HG03064 (cell line): Measurements from ENCODE around the gene BTBD2.
A peak's percentile ranks its signal among the peaks of the same experiment; 100 is the strongest.

Experiments
- ATAC-seq: cut with Tn5 transposase; IDR thresholded peaks from one replicate; pipeline ENCODE4 v1.9.1; 2021; ENCODE audit warnings: low read depth; ENCODE audit not compliant: unreplicated experiment

BTBD2 gene

DNA sequence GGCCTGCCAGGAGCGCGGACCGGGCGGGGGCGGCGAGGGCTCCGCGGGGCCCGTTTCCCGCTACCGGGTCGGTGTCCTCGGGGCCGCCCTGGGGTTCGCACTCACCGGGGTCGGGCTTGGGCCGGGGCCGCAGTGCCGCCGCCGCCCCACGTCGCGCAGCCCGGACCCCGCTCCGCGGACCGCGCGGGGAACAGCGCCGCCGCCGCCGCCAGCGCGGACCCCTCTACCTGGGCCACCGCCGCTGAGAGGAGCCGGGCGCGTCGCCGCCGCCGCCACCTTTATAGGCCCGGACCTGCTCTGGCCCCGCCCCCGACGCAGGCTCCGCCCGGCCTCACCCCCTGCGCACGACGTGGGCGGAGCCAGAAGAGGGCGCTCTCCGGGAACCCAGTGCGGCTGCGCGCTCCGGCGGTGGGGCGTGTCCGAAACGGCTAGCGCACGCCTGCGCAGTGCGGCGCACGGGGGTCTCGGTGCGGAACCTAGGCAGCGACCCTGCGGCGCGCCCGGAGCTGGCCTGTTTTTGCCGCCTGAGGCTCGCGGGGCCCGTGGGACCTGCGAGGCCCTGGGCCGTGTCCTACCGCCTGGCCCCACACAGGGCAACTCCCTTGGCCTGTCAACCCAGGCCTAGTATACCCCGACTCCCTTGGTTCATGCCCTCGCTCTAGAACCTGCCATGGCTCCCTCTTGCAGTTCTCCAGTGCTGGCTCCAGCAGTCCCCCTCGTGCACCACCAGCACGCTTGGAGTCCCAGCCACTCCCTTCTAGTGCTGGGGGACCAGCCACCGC is 35.7 kb upstream of the BTBD2 start, which contains the start of gene MKNK2:
TSS of gene MKNK2 (minus strand) at position 254 of the 782 bp plus-strand sequence. CDS start 393 bp downstream, outside the sequence.
- ATAC-seq, result no peak

DNA sequence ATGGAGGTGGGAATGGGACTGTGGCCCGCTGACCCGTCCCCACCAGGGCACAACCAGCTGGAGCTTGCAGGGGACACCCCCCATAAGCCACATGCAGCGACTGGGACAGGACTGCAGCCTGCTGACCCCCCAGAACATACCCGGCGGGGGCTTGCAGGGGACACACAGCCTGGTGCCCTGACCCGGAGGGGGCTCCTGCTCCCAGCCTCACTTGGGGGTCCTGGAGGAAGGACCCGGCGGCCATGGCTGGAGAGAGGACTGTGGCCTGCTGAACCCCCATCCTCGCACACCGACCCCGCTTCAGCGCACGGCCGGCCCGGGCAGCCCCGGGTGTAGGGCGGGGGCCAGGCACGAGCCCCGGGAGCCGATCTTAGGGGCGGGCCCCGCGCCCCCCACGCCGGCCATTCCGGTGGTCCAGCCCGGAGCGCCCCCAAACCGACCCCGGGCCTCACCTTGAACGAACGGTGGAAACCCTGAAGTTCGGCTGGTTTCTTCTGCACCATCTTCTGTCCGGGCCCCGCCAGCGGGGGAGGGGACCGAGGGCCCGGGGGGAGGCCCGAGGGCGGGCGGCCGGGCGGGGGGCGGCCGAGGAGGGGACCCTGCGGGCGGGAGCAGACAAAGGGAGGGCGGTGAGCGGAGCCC is 35.0 kb upstream of the BTBD2 start:
- ATAC-seq, result no peak

DNA sequence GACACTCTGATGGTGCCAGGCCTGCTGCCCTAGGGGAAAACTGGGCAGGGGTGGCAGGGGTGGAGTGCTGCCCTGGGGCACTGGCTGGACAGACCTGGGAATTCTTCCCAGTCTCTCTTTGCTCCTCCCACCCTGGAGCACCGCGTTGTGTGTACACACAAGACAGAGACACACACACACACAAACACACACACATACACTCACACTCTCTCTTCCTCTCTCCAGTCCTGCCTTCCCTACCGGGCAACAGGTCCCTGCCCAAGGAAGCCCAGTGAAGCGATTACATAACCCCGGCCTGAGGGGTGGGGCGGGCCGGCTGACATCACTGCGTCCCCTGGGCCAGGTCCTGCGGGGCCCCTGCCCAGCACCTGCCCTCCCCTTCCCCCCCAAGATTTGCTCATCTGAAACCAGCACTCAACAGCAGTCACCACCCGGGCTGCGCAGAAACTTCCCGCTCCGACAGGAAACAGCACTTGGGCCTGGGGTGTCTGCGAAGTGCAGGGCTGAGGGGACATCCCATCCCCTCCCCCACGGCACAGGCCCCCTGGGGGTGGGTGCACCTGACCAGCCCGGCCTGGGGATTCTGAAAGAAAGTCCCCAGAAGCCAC is 34.3 kb upstream of the BTBD2 start:
- no peak for ATAC-seq

DNA sequence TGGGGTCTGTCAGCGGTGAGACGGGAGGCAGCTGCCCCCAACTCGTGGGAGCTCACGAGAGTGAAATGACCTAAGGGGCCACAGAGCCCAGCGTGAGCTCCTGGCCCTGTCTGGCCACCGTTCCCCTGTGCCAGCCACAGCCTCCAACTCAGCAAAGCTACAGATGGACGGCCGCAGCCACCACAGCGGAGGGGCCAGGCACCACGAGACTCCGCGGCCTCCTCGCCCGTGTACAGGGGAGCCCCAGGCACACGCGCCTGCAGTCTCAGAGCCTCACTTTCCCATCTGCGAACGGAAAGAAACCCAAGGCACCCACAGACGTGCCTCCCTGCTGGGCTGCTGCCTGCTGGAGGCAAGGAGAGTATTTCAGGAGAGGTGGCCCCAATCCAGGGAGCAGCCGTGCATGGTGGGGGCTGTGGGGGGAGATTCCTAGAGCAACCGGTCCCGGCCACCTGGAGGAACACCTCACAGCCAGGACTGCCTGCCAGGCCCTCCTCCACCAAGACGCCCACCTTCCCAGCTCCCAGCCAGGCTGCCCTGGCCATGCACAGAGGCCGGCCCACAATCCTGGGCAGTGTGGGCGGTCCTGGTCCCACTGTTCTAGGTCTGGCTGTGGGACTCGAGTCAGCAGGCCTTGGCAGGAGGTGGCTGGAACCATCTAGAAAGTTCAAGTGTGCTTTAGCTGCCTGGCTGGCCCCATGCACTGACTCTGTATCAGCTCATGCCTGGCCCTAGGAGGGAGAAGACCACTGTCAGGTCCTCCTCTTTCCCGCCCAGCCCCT is 33.6 kb upstream of the BTBD2 start:
- no peak for ATAC-seq

DNA sequence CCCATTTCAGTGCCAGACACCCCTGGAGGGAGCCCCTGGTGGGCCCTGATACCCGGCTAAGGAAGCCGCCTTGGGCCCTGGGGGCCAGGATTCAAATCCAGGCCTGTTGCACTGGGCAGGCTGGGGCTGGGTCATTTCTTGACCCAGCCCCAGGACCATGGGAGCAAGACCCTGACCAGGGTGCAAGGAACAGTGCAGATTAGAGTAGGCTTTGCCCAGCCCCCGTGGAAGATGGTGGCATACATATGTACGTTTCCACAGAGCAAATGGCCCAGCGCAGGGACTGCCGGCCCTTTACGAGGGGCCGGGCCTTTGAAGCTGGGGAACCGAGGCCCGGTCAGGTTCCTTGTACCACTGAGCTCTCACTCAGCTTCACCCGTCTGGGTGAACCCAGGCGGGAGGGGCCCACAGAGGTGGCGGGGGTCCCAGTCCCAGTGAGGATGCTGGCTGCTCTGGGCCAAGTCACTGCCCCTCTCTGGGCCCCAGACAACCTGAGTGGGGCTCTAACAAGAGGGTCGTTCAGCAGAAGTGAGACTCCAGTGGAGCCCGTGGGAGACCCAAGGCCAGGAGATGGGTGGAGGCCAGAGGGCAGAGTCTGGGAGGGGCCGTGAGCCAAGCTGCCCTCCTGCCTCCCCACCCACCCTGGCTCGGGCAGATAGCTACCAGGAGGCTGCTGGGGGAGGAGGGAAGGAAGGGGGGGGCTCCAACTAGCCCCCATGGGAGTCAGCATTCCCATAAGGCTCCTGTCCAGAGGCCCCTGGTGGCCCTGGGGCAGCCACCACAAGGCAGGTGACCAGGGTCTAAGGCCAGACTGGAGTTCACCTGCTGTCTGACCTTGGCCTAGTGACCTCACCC is 32.8 kb upstream of the BTBD2 start:
- ATAC-seq, result no peak

DNA sequence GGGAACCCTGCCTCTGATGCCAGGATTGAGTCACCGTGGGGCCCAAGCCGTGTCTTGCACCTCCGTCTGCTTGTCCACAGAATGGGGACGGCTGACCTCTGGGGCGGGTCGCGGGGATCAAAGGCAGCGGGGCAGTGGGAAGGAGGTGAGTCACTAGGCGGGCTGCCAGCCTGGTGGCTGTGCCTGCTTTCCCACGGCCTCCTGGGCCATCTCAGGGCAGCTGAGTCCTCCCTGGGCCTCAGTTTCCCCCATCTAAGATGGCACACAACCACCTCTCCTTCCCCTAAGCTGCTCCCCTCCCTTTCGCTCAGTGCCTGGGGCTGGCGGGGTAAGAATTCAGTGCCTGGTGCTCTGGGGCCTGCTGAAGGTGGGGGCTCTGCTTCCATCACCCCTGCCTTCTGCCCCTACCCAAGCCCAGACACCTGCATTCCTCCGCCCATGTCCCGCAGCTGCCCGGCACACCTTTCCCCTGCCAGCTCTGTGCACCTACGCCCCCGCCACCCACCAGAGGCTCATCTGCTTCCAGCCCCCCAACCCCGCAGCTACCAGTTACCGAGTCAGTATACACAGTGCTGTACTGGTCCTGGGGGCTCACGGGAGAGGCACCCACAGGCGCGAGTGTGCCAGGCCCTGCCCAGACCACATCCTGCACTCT is 32.1 kb upstream of the BTBD2 start:
- no peak for ATAC-seq

DNA sequence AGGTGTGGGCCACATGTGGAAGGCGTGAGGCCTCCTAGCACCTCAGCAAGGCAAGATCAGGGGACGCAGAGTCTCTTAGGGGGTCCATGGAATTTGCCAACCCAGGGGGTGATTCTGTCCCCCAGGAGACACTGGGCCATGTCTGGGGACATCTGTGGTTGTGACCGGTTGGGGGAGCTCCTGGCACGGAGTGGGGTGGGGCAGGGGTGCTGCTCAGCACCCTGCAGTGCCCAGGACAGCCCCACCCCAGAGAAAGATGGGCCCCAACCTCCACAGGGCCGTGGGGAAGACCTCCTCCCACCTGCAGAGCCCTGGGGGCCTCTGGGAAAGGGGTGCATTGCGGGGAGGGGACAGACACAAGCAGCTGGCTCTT is 31.5 kb upstream of the BTBD2 start:
- ATAC-seq, result no peak

DNA sequence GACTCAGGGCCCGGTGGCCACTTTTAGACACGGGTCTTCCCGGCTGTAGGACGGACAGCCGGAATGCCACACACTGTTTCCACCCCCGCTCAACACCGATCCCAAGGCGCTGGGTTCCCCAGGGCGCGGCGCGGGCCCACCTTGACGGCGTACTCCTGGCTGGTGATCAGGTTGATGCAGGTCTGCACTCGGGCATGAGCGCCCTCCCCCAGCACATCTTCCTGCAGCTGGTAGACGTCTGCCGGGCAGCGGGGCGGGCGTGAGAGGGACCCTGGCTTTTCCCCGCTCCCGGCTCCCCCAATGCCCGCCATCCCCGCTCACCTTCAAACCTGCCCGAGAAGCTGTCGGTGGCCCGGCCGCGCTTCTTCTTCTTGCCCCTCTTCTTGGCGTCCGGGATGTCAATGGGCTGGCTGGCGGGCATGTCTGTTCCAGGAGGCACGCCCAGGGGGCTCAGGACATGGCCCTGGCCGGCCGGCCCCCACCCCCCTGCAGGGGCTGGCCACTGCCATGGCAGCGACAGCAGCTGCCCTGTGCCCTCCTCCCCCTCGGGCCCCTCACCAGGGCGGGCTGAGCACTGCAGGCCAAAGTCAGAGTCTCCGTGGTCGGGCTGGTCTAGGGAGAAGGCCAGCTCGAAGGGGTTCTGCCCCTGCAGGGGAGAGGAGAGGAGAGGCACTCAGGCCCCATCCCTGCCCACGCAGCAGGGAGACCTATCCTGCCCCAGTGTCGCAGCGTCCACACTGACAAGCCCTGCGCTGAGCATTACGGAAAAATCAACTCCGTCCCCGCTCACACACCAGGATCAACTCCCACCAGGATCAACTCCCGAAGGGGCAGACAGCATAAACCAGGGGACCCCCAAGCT is 30.8 kb upstream of the BTBD2 start:
- ATAC-seq, result no peak

DNA sequence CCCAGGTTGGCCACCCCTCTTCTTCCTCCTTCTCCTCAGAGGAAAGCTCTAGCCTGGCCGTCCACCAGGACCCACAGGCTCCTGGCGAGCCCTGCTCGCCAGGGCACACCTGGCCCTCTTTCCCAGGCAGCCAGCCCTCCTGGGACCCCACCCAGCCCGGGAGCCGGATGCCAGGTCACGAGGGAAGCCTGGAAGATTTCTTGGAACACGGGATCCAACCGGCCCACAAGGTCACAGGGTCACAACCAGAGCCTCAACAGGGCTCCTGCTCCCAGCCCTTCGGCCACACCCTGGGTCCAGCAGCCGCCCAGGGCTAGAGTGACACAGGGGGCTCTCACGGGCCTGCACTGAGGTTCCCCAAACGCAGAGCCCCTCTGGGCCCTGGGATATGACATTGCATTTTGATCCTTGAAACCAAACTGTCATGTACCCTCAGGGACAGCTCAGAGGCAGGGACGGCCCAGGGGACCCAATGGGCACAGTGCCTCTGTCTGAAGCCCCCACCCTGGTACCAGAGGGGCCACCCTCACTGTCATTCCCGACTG is 30.1 kb upstream of the BTBD2 start:
- no peak for ATAC-seq

DNA sequence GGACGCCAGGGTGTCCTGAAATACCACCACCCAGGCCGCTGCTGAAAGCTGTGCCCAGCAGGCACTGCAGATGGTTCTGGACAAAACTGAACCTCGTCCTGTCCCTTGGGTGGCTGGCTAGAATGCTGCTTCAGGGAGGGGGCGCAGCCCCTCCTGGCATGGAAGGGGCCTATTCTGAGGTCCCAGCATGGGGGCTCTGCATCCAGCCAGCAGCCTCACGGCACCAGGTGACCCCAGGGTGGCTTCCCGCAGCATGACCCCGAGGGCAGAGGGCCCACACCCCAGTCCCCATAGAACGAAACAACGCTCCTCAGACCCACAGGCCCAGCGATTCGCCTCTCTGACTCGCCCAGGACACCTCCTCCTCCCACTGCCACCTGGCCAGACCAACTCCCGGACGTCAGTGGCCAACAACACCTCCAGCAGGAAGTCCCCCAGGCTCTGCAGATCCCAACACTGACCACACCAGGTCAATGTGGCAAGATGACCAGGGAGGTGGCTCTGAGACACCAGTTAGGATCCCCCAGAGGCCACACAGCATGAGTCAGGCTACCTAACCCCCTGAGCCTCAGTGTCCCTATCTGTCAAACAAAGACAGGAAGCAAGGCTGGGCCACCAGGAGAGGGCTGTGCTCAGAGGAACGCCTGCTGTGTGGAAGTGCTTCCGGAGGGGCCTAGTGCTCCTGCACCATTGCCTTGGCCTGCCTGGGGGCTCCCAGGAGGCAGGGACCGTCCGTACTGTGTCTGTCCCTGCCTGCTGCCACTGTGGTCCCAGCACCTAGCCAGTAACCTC is 29.4 kb upstream of the BTBD2 start:
- ATAC-seq, result no peak

DNA sequence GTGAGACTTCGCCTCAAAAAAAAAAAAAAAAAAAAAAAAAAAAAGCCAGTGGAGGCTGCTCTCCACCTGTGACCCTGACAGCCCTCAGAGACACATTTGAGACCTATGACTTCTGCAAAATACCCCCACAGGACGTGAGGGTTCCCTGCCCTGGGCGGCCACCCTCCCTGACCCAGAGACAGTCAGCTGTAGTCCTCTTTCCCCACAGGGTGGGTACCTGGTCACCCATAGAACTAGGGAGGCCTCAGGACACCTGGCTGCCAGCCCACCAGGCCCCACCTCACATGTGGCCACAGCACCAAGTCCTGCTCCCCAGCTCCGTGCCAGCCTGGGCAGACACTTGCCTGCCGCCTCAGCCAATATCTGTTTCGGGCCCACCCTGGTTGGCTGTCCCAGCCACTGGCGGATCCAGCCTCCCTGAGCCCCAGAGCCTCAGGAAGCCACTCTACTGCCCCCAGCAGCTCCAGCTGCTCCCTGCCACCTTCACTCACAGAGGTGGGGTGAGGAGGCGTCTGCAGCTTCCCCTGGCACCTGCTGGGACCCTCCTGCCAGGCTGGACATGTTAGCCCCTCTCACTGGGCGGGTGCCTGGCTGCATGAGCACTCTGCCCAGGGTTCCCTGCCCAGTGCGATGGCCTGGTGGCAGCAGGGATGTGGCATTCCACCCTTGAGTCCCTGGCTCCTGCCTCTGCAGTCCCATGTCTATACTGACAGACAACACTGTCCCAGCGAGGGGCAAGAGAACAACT is 28.6 kb upstream of the BTBD2 start:
- ATAC-seq, result no peak

DNA sequence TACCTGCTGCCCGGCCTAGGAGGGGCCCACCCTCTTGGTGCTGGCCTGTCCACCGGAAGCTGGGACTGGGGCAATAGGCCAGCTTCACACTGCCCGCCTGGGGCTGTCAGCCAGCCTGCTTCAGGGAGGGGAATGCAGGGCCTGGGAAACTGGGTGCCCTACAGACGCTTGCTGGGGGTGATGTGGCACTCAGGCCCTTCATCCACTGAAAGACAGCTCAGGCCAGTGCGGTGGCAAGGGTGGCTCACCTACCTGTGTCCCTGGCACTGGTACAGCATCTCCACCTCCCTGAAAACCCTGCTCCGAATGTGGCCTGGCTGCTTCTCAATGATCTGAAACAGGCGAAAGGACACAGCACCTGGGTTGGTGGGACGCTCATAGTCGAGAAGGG is 27.7 kb upstream of the BTBD2 start:
- ATAC-seq, result no peak

DNA sequence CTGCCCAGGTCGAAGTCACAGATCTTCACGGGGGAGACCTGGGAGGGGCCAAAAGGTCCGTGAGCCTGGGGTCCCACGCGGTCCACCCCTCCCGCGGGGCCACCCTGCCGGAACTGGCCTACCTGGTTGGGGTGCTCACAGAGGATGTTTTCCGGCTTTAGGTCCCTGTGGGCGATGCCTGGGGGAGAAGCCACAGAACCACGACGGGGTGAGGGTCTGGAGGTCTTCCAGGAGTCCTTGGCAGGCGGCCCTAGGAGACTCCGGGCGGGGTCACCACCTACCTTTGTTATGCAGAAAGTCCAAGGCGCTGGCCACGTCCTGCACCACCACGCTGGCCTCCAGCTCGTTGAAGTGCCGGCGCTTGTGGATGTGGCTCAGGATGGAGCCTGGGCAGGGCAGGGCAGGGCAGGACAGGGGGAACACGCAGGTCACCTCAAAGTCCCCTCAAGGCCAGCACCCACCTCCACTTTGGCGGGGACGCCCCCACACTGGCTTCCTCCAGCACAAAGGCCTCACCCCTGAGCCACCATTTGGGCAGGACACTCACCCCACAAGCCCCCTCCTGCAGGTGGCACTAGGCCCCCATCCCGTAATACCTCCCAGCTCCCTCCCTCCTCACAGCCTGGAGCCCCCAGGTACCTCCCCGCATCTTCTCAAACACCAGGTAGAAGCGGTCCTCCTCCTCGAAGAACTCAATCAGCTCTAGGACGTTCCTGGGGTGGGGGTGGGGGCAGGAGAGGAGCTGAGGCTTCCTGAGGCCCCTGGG is 27.2 kb upstream of the BTBD2 start:
- ATAC-seq, result peak; percentile 3

DNA sequence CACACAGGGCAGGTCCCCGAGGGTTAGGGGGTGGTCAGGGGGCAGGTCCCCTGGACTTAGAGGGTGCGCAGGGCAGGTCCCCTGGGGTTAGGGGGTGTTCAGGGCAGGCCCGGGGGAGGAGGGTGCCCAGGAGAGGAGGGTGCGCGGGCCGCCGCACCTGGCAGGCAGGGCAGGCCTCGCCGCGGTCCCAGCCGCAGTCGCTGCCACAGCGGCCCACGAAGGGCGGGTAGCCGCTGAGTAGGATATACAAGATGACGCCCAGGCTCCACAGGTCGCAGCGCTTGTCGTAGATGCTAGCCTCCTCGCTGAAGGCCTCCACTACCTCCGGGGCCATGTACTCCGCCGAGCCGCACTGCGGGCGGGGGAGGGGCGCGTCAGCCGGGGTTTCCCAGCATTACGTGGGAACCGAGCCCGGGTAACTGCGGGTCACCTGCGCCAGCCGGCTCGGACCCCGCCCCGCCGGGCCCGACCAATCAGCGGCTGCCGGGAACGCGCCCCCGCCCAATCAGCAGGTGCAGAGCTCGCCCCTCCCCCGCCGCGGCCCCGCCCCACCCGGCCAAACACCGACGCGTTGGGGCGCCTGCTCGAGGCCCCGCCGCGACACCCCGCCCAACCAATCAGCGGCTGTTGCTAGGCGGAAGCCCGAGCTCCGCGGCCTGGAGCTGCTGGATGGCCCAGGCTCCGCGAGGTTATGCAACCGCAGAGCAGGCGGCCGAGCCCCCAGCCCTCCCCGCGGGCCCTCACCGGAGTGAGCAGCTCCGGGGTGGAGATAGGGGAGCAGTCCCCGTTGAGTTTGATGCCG is 26.4 kb upstream of the BTBD2 start:
- peak; percentile 31 for ATAC-seq

DNA sequence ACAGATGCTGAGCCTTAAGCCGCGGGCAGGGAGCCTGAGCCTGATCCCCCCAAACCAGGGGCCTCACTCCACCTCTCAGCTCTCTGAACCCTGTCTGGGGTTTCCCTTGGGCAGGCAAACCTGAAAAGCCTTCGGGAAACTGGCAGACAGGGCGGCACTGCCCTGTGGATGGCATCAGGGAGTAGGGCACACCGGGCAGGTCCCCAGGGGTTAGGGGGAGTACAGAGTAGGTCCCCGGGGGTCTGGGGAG is 25.8 kb upstream of the BTBD2 start:
- ATAC-seq, result no peak
